ENCODE data around the gene MSI2.

Gene MSI2

DNA sequence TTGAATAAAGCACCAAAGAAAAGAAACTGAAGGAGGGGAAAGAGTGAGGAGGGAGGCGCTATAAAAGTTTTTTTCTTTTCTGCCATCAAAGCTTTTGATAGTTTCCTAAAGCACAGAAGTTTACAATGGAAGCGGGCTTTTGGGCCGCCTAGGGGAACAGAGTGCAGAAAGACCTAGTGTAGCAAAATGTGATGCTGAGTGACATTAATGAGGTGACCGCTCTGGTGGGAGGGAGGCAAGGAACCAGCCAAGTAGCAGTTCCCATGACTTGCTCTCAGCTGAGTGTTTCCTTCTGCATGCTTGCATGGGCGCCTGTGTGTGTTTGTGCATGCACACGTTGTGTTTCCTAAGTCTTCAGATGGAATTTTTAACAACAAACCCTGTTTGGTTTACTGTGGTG lies 15.5 kb downstream of the MSI2 start:
- DNase-seq: no peak

- DNase-seq: no peak
Observed at GRCh38 chr17:57273490-57273889, 17.2 kb downstream of the MSI2 start.

GRCh38 chr17:57274162-57274561 lies 17.8 kb downstream of the MSI2 start:
- DNase-seq: no peak

DNA sequence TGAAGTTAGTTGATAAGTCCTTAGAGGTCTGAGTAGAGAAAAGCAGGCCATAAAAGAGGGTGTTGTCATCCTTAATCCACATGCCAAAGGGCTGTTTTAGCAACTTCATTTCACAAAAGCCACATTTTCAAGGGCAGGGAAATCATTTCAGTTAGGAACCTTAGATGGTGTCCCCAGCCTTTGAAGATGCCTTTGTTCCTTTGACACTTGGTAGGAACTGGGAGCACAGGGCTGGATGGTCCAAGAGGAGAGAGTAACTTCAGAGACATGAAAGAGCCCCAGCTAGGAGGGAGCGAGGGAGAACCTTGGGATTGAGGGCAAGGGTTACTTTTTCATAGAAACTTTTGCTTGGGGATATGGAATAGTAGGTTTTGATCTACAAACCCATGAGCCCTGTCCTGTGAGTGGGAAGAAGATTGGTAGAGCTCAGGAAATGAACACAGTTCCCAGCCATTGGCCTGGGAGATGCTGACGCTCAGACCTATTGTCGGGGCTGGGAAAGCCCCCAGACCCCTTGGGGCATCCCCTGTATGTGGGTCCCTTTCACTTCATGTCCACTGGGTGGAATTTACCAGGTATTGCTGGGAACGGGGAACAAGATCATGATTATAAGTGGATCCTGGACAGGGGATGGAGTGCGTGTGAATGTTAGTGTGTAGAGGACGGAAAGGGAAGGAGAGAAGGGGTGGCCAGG lies 18.9 kb downstream of the MSI2 start:
- no peak for DNase-seq

GRCh38 chr17:57276621-57277020 lies 20.3 kb downstream of the MSI2 start:
- DNase-seq: no peak

DNA sequence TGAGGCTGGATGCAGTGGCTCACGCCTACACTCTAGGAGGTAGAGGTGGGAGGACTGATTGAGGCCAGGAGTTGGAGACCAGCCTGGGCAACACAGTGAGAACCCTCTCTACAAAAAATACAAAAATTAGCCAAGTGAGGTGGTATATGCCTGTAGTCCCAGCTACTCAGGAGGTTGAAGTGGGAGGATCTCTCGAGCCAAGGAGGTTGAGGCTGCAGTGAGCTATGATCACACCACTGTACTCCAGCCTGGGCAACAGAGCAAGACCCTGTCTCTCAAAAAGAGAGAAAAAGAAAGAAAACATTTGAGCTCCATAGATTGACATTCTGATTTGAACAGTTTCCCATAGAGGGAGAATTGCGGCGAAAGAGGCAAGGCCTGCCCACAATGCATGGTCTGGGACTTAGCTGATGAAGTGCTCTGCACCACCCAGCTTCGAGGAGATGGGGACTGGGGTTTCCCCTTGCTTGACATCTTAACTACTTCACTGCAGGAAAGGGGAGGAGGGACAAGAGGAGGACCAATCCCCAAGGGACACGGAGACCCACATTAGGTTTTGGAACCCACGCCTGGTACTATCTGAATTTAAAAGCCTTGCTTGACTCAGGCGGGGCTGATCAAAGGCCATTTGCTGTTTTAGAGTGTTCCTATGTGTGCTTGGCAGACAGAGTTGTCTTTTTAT lies 21.7 kb downstream of the MSI2 start:
- no peak for DNase-seq

DNA sequence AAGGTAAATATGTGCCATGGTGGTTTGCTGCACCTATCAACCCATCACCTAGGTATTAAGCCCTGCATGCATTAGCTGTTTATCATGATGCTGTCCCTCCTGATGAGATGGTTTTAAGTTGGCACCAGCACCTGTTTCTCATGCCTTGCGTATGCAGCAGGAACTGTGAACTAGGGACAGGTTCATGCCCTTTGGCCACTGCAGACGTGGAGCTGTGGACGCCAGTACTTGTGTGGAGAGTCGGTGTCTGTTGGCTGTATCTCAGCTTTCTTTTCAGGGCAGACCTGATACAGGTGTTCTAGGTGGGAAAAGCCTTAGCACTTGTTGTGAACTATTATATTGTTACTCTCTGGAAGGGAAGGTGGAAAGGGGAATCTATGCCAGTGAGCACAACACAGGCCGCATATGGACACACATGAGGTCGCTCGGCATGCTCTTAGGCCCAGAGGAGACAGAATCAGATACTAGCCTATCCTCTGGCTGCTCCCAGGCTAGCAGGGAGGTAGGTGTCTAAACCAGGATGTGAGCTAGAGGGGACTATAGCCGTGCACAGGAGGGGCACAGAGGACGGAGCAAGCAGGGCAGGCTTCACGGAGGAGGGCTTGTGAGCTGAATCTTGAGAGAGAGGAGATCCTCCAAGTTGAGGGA lies 22.5 kb downstream of the MSI2 start:
- DNase-seq: no peak

DNA sequence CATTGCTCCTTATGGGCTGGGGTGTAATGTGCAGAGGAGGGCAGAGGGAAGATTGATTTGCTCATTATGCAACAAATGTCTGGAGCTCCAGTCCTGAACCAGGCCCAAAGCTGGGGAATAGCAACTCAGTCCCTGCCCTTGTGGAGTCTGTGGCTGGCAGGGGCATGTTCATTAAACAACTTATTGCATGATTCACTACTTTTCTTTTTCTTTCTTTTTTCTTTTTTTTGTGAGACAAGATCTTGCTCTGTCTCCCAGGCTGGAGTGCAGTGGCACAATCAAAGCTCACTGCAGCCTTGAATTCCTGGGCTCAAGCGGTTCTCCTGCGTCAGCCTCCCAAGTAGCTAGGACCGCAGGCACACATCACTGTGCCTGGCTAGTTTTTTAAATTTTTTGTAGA lies 23.1 kb downstream of the MSI2 start:
- no peak for DNase-seq

DNA sequence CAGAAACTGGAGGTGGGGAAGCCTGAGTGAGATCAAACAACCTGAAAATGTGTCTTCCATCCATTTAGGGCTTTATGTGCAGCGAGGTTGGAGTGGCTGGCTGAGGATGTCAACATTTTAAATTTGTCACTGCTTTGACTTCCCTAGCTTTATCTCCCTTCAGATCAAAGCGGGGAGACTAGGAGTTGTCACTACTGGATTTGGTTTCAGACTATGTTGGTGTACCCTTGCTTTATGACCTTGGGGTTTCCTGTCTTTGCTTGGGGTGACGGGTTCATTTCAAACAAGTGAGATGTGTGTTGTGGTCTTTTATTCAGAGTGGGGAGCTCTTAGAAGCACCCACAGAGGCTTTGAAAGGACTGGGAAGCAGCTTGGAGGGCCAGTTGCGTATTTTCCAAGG lies 25.6 kb downstream of the MSI2 start:
- DNase-seq: no peak

- DNase-seq: no peak
Observed at GRCh38 chr17:57282296-57282695, 26.0 kb downstream of the MSI2 start.

DNA sequence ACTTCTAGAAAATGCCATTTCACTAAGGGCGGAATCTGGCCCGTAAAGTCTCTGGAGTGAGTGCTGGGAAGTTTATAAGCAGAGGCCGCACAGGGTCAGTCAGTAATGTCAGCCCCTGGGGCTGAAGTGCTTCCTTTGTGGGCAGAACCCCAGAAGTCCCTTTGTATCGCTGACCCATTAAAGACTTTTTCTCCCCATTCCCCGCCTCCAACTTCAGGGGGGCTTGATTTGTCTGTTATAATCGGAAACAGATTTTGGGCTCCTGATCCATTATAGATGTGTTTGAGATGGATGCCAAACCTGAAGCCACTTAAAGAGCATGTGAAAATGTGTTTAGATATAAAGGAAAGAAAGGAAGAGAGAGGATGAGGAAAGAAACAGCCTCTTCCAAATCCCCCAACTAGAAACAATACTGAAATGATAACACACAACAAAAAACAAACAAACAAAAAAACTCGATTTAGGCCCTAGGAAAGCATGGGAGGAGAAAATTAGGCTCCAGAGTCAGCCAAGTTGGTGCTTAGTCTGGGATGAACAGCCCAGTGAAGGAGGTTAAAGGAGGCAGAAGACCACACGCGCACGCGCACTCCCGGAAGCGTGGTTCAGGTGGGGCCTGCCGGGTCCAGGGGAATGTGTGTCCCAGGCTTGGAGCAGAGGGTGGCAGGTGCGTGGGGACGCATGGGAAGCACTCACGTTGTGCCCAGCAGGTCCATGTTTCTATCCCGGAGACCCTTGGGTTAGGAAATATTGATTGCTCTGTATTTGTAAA lies 27.1 kb downstream of the MSI2 start:
- DNase-seq: no peak

- no peak for DNase-seq
Observed at GRCh38 chr17:57284583-57284982, 28.3 kb downstream of the MSI2 start.

GRCh38 chr17:57284984-57285646 lies 28.8 kb downstream of the MSI2 start:
- DNase-seq: no peak

DNA sequence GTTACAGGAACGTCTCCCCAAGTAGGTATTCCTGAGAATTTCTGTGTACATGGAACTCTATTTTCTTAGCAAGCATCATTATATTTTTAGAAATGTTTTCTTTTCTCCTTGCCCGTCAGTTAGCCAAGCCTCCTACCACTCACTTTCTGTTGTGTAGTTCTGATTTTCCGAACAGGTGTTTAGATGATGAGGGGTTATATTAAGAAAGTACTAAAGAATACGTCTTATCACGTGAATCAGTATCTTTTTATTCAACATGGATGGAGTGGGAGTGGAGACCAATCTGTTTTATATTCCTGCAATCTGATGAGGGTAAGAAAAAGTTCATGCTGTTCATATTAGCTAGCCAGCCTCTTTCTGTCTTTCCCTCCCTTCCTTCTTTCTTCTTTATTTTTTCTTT lies 29.4 kb downstream of the MSI2 start:
- no peak for DNase-seq

DNA sequence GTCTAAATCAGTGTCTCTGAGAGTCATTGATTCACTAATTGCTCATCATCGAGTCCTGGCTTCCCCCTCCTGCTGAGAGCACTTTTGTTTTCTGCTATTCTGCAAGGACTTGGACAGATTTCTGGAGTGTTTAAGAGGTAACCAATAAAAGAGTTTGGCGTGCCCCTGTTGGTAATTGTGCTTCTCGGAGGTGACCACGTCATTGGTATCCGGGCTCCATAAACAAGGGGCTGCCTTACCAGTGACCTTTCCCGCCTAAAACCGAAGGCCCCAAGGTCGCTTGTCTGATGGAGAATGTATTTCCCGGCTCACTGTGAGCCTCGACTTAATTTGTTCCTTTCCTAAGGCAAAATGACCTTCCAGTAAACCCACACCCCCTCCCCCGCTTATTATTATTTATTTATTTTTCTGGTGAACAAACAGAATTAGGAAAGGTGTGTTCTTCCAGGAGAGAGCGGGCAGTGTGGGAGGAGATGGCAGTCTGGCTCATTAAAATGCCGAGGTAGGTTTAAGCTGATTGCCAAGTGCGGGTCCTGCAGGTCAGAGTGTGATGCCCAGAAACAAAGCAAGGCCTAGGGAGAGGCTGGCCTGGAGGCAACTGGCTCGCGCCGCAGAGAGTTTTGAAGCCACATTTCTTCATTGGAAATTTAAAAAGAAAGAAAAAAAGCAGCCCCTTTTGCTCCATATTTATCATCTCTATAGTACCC lies 30.2 kb downstream of the MSI2 start:
- DNase-seq: peak; percentile 76

DNA sequence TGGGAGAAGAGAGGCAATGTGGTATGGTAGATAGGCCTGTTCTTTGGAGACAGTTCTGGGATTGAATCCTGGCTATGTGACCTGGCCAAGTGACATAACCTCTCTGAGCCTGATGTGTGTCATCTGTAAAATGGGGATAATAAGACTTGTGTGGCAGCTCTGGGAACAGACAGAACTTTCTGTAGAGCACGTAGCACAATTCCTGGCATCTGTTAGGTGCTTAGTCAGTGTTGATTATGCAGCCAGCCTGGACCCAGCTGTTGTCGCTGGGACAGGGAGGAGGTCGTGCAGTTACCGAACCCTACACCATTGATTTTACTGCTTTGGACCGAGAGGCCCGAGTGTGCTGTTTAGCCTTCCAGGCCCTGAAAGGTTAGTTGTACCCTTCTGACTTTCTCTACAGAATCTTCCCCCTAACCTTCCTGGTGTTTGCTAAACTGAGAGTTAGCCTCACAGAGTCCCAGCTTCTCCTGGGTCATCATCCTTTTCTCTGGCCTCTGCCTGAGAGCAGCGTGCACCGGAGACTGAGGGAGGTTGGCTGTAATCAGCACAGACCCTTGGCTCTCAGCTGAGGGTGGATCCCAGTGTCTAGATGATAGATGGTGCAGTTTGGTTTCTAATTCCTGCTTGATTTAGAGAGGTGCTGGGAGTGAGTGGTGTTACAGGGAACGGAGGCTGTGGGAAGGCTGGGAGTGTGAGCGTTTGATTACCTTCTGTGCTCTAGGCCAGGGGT lies 31.9 kb downstream of the MSI2 start:
- no peak for DNase-seq

- no peak for DNase-seq
Observed at GRCh38 chr17:57288773-57289121, 32.4 kb downstream of the MSI2 start.

GRCh38 chr17:57289130-57289529 lies 32.8 kb downstream of the MSI2 start:
- no peak for DNase-seq

GRCh38 chr17:57289613-57290012 lies 33.3 kb downstream of the MSI2 start:
- no peak for DNase-seq

- no peak for DNase-seq
Observed at GRCh38 chr17:57290981-57291380, 34.7 kb downstream of the MSI2 start.

- DNase-seq: no peak
Observed at GRCh38 chr17:57292091-57292490, 35.8 kb downstream of the MSI2 start.

GRCh38 chr17:57293077-57293476 lies 36.8 kb downstream of the MSI2 start:
- no peak for DNase-seq

All from NCI-H1105 treated with DMSO at 0.1 percent for 48 hours (cell line).